Omental fat pad (tissue), 4 donors: Measurements from ENCODE around the gene GABRR2. TPM values are rescaled to one million over a fixed set of nuclear protein-coding genes. Genes with fewer than 3 reads are reported as not detected.
"Not testable (repeated sequence)": the region's sequence is repeated elsewhere in the genome, so short reads cannot be mapped to it uniquely, and the experiment has no call there.

Experiments used
- ATAC-seq: fragments of 150-250 bp; one replicate; pipeline ENCODE4 v1.9.1; 2016; ENCODE audit warnings: mild to moderate bottlenecking, moderate library complexity; ENCODE audit not compliant: low FRiP score
- DNase-seq: peaks from one replicate; pipeline ENCODE4 v3.0.0-alpha.2; 2019; ENCODE audit warnings: low spot score
- total RNA-seq, 4 donors: library from RNA; depleted of rRNA; stranded (reverse); fragments of >200 nt; gene quantifications; one replicate each; pipeline ENCODE4 v1.1.0, GENCODE V29; 2016
- TF ChIP-seq, protein P1 (sequence below), 3 donors: fragments of 450-650 bp; IDR thresholded peaks; one replicate each; pipeline ENCODE4 v1.5.1; 2016 to 2017; ENCODE audit warnings: antibody characterized with exemption in 3 of 3, mild to moderate bottlenecking in 3 of 3, moderate library complexity in 2 of 3

Gene GABRR2
- total RNA-seq, 4 donors from 2014 or later = 0.50 to 2.4 (median 1.3) TPM

DNA sequence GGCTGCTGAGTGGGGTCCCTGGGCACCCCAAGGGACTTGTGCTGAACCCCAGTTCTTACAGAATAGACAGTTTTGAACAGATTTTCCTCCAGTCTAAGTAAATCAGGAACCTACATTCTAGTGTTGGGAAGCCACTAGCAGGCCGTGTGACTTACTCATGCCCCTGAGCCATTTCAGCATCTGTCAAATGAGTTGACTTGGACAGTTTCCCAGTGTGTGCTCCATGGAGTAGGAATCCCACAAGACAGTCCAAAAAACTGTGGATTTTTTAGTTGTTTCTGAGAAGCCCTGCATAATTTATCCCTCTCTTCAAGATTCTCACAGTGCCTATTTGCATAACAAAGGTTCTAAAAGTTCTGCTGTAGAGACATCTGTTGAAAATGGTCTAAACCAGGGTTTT lies 2.1 kb downstream of the GABRR2 start:
- DNase-seq = no peak
- TF ChIP-seq, protein P1, sequence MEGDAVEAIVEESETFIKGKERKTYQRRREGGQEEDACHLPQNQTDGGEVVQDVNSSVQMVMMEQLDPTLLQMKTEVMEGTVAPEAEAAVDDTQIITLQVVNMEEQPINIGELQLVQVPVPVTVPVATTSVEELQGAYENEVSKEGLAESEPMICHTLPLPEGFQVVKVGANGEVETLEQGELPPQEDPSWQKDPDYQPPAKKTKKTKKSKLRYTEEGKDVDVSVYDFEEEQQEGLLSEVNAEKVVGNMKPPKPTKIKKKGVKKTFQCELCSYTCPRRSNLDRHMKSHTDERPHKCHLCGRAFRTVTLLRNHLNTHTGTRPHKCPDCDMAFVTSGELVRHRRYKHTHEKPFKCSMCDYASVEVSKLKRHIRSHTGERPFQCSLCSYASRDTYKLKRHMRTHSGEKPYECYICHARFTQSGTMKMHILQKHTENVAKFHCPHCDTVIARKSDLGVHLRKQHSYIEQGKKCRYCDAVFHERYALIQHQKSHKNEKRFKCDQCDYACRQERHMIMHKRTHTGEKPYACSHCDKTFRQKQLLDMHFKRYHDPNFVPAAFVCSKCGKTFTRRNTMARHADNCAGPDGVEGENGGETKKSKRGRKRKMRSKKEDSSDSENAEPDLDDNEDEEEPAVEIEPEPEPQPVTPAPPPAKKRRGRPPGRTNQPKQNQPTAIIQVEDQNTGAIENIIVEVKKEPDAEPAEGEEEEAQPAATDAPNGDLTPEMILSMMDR (IDR thresholded peaks at IDR 0.05) = no peak
- no peak for ATAC-seq

DNA sequence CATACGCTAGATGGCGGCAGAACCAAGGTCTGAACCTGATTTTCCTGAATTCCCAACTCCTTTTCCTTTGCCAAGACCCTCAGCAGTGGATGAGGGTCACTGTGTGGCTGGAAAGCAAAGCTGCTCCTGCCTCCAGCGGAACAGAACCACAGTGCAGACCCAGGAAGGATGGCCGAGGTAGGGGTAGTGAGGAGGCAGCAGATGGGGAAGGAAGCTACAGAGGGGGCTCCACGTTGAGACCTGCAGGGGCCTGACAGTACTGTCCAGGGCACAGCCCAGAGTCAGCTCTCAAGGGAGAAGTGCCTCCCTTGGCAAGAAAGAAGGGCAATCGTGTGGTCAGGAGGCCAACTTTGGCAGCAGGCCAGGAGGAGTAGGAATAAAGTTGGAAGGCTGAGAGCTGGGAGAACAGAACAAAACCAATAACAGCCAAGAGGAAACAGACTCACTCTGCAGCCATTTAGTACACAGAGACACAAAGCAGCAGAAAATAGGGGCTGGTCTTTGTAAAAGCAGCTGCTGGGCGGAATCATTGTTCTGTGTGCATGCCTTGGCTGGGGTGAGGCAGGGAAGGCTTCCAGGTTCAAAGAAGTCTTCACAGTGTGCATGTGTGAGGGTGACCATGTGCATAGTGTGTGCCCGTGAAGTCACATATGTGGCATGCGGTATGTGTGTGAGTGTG lies 3.1 kb downstream of the GABRR2 start:
- TF ChIP-seq, protein P1 (IDR thresholded peaks at IDR 0.05) = no peak
- ATAC-seq (peak; percentile 32), DNase-seq (peak; percentile 48)

DNA sequence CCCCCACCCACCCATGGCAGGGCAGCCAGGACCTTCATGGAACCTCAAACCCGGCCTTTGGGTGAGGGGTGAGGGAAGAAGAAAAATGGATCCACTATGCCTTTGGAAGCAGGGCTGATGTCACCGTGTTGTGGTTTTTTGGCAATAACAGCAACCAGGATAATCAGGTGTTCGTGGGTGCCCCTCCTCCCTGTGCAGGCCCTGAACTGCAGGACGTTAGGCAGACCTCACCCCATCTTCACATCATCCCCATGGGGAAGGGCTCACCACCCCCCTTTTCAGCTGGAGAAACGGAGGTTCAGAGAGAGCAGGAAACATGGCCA lies 3.6 kb downstream of the GABRR2 start:
- no peak for DNase-seq
- TF ChIP-seq, protein P1 (IDR thresholded peaks at IDR 0.05) = no peak
- no peak for ATAC-seq

DNA sequence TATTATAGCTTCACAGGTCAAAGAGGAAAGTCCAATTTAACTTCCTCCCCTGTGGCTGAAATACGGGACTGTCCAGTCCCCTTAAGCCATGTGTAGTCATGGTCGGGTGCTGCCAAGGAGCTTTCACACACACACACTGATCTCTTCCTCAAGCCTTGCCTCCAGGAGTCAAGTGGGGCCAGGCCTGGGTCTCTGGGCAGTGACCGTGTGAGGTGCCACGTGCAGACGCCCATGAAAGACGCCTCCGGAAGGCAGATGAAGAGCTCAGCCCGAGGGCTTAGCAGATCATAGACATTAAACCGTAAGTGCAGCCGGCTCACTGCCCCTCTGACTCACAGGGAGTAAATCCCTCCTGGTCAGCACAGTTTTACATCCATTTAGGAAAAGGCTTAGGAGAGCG lies 4.2 kb downstream of the GABRR2 start:
- DNase-seq = no peak
- TF ChIP-seq, protein P1 (IDR thresholded peaks at IDR 0.05) = no peak
- ATAC-seq = no peak

DNA sequence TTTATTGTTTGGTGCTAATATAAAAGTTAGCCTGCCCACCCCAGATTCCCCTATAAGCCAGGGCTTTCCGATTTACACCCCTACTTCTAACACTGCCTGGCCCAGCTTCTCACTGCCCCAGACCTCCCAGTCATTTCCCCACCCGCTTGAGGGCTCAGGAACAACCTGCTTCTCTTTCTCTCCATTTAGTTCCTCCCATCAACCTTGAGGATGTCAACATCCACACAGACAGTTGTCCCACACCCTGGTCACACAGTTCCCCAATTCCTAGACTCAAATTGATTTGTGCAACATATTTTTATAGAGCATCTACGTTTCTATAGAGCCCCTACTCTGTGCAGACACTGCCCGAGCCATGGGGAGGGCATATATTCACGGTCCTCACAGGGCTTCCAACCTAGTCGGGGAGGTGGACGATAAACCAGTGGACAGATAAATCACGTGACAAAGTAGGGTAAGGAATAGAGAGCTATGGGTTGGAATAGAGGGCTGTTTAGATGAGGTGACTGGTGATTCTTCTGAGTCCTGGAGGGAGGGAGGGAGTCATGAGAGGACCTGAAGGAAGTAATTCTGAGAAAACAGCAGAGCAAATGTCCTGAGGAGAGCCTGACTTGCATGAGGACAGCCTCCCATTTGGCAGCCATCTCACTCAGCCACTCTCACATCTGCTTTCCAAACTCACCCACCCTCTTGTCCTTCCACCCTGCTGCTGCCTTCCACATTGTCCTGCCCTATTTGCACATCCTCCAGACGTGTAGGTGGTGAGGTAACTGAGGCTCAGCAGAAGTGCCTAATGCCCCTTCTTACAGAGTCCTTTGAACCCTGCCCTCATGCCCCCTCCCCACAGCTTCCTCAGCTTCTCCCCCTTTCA lies 6.3 kb downstream of the GABRR2 start:
- DNase-seq (no peak), ATAC-seq (no peak)
- TF ChIP-seq, protein P1 (IDR thresholded peaks at IDR 0.05) = no peak

DNA sequence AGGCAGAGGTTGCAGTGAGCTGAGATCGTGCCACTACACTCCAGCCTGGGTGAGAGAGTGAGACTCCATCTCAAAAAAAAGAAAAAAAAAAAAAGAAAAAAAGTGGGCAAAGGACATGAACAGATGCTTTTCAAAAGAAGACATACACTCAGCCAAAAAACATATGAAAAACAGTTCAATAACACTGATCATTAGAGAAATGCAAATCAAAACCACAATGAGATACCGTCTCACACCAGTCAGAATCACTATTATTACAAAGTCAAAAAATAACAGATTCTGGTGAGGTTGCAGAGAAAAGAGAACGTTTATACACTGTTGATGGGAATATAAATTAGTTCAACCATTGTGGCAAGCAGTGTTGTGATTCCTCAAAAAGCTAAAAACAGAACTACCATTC lies 10.6 kb downstream of the GABRR2 start:
- not testable (repeated sequence) for ATAC-seq, DNase-seq

DNA sequence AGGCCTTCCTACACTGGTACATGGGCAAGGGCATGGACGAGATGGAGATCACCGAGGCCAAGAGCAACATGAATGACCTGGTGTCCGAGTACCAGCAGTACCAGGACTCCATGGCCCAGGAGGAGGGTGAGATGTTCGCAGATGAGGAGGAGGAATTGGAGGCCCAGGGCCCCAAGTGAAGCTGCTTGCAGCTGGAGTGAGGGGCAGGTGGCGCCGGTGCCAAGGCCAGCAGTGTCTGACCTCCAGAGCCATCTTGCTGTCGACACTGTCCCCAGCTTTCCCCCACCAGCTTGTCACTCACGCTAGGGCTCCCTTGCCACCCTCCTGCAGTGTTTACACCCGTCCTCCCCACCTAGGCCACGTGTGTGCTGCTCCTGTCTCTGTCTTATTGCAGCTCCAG lies 12.2 kb downstream of the GABRR2 start:
- ATAC-seq = no peak
- TF ChIP-seq, protein P1 (IDR thresholded peaks at IDR 0.05) = no peak
- no peak for DNase-seq
